ENCODE results near the gene SLC6A19.

Gene SLC6A19

GRCh38 chr5:1197876-1198666 lies 3.3 kb upstream of the SLC6A19 start:
- no peak for DNase-seq

- DNase-seq, result no peak
Observed at GRCh38 chr5:1199340-1199648, 2.1 kb upstream of the SLC6A19 start.

- no peak for DNase-seq
Observed at GRCh38 chr5:1199649-1200494, 1.5 kb upstream of the SLC6A19 start.

- no peak for DNase-seq
Observed at GRCh38 chr5:1200495-1201326, 684 bp upstream of the SLC6A19 start.

GRCh38 chr5:1202026-1202797 lies 817 bp downstream of the SLC6A19 start:
- no peak for DNase-seq

GRCh38 chr5:1202798-1203185 lies 1.4 kb downstream of the SLC6A19 start:
- DNase-seq, result no peak

GRCh38 chr5:1203311-1203967 lies 2.0 kb downstream of the SLC6A19 start:
- no peak for DNase-seq

GRCh38 chr5:1203968-1204692 lies 2.7 kb downstream of the SLC6A19 start:
- DNase-seq, result no peak

GRCh38 chr5:1204693-1205242 lies 3.4 kb downstream of the SLC6A19 start:
- no peak for DNase-seq

- no peak for DNase-seq
Observed at GRCh38 chr5:1205255-1206180, 4.1 kb downstream of the SLC6A19 start.

GRCh38 chr5:1206521-1207412 lies 5.4 kb downstream of the SLC6A19 start:
- no peak for DNase-seq

- no peak for DNase-seq
Observed at GRCh38 chr5:1207555-1207954, 6.2 kb downstream of the SLC6A19 start.

GRCh38 chr5:1208221-1208742 lies 6.9 kb downstream of the SLC6A19 start:
- DNase-seq, result no peak

GRCh38 chr5:1208743-1209488 lies 7.5 kb downstream of the SLC6A19 start:
- no peak for DNase-seq

- DNase-seq, result no peak
Observed at GRCh38 chr5:1209489-1209852, 8.1 kb downstream of the SLC6A19 start.

GRCh38 chr5:1209896-1210776 lies 8.7 kb downstream of the SLC6A19 start:
- DNase-seq, result no peak

GRCh38 chr5:1210832-1211251 lies 9.4 kb downstream of the SLC6A19 start:
- no peak for DNase-seq
